HG03342 (cell line): Measurements from ENCODE around the gene SPNS1.
A peak's percentile ranks its signal among the peaks of the same experiment; 100 is the strongest.
"Not testable (repeated sequence)": the region's sequence is repeated elsewhere in the genome, so short reads cannot be mapped to it uniquely, and the experiment has no call there.

Experiments used
- ATAC-seq: cut with Tn5 transposase; IDR thresholded peaks from one replicate; pipeline ENCODE4 v1.9.1; 2021; ENCODE audit warnings: mild to moderate bottlenecking, moderate library complexity; ENCODE audit not compliant: unreplicated experiment

SPNS1 gene

GRCh38 chr16:28951410-28951943 lies 23.1 kb upstream of the SPNS1 start:
- no peak for ATAC-seq

DNA sequence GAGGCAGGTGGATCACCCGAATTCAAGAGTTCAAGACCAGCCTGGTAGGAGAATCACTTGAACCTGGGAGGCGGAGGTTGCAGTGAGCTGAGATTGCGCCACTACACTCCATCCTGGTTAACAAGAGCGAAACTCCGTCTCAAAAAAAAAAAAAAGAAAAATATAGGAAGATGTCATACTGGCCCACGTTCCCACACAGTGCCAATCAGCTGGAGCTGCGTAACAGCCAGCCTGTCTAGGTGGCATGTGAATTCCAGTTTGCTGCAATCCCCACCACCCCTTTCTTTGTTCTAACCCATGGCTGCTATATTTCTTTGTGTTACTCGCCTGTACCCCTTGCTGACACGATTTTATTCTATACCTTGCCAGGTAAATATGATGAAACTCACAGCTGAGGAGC lies 16.4 kb upstream of the SPNS1 start:
- no peak for ATAC-seq

DNA sequence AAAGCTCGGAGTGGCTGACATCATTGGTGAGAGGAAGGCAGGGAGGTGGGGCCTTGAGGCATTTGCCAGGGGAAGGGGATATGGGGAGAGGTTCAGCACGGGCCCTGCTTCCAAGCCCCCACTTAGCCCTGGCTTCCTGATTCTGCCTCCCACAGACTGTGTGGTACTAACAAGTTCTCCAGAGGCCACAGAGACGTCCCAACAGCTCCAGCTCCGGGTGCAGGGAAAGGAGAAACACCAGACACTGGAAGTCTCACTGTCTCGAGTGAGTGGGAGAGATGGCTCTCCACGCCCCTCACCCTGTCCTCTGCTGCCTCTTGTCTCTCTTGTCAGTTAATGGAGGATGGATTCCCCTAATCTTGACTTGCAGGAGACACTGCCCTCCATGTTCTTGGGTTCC lies 15.7 kb upstream of the SPNS1 start:
- ATAC-seq, result no peak

DNA sequence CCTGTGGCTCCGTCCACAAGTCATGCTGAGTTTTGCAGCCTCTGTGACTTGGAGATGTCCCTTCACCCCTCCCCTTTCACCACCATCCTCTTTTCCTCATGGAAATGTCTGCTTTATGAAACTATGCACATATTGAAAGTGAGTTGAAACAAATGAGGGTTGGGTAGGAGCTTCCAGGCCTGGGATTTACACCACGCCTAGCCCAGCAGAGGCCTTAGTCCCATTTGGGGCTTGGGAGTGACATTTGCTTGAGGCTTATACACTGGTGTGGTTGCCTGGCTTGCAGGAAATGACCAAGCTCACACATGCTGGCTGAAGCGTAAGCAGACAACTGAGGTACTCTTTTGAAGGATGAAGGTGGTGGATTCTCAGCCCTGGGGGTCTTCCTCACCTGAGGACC lies 10.5 kb upstream of the SPNS1 start:
- ATAC-seq, result no peak

DNA sequence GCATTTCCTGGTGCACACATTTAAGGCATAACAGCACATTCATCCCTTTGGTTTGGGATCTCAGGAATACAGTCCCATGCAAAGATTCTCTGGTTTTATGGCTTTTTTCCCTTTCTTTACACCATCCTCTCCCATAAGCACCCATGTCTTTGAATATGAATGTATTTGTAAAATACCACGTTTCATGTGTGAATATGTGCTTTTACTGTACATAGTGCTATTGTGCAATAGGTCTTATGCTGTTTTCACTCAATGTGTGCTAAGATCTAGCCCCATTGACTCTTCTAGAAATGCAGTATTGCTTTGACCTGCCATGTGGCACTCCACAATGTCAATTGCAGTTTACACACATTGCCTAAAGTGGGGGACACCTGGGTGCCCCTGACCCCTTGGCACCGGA lies 10.1 kb upstream of the SPNS1 start:
- no peak for ATAC-seq

GRCh38 chr16:28967156-28967555 lies 7.4 kb upstream of the SPNS1 start:
- no peak for ATAC-seq

- ATAC-seq, result not testable (repeated sequence)
Measured at GRCh38 chr16:28969696-28970095, 4.9 kb upstream of the SPNS1 start.

DNA sequence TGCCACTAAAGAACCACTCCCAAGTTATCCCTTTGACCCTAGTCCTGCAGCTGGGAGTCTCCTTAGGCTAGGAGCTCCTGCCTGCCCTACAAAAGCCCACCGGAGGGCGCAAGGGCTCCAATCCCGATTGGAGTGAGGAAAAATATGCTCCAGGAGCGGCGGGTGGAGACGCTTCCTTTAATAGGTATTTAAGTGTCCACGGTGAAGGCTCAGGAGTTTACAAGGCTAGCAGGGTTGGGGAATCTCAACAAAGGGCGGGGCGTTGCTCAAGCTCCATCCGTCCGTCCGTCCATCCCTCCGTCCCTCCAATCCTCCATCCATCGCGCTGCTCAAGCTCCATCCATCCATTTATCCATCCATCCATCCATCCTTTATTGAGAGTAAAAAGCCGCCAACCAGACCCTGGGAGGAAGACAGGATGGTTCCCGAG lies 556 bp upstream of the SPNS1 start:
- ATAC-seq, result no peak

DNA sequence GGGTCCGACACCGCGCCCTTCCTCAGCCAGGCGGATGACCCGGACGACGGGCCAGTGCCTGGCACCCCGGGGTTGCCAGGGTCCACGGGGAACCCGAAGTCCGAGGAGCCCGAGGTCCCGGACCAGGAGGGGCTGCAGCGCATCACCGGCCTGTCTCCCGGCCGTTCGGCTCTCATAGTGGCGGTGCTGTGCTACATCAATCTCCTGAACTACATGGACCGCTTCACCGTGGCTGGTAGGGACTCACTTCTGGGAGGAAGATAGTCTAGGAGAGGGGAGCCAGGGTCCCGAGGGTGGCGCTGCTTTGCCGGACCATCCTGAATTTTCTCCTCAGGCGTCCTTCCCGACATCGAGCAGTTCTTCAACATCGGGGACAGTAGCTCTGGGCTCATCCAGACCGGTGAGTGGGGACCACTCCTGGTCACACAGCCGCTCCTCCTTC lies 601 bp downstream of the SPNS1 start:
- peak; percentile 3 for ATAC-seq

GRCh38 chr16:28977703-28978662 lies 3.4 kb downstream of the SPNS1 start:
- no peak for ATAC-seq

DNA sequence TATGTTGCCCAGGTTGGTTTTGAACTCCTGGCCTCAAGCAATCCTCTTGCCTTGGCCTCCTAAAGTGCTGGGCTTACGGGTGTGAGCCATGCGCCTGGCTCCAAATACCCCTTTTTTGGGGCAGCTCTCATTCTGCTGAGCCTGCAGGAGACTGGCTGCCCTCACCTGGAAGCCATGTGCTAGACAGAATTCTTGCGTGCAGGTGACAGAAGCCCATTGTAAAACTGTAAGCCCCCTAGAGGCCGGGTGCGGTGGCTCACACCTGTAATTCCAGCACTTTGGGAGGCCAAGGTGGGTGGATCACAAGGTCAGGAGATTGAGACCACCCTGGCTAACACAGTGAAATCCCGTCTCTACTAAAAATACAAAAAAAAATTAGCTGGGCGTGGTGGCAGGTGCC lies 5.8 kb downstream of the SPNS1 start:
- ATAC-seq, result not testable (repeated sequence)

- no peak for ATAC-seq
Measured at GRCh38 chr16:28980929-28981328, 6.4 kb downstream of the SPNS1 start.

DNA sequence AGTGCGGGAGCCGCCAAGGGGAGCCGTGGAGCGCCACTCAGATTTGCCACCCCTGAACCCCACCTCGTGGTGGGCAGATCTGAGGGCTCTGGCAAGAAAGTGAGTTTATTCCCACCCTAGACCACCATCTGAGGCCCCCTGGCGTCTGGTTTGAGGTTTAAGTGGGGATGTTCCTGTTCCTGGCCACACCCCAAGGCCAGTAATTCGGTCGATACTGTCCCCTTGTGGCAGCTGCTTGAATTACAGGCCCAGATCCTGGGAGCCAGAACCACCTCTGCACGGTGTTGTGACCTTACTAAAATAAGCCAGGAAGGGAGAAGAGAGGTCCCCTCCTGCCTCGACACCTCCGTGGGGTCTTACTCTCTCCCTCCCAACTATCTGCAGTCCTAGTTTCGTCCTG lies 6.9 kb downstream of the SPNS1 start:
- ATAC-seq, result no peak

DNA sequence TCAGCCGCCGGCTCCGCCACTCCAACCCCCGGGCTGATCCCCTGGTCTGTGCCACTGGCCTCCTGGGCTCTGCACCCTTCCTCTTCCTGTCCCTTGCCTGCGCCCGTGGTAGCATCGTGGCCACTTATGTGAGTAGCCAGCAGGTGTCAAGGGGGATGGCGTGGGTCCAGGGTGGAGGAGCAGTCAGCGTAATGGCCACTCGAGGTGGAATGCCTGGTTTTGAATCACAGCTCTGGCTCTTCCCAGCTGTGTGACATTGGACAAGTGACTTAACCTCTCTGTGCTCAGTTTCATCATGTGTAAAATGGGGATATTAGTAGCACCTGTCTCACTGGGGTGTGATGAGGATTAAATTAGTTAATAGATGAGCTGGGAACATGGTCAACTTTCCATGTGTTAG lies 7.8 kb downstream of the SPNS1 start:
- no peak for ATAC-seq

DNA sequence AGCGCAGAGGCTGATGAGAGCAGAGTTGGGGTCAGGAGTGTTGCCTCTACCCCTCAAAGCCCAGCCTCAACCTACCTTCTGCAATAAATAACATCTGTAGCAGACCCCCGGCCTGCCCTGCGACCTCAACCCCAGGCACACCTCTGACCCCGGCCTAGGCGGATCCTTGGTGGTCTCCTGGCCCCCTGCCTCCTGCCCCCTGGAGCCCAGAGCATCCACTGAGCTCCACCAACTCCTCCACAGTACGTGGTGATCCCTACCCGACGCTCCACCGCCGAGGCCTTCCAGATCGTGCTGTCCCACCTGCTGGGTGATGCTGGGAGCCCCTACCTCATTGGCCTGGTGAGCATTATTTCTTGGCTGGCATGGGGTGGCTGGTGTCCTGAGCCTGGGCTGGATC lies 8.4 kb downstream of the SPNS1 start:
- ATAC-seq, result no peak

- no peak for ATAC-seq
Measured at GRCh38 chr16:28983644-28984043, 9.1 kb downstream of the SPNS1 start.

GRCh38 chr16:28984091-28984490 lies 9.5 kb downstream of the SPNS1 start:
- ATAC-seq, result no peak

GRCh38 chr16:28984619-28985135 lies 10.1 kb downstream of the SPNS1 start, which contains the start of gene LAT:
TSS of gene LAT (plus strand) at chr16:28985052. CDS start at chr16:28985418, 366 bp downstream.
- ATAC-seq, result no peak

- ATAC-seq, result no peak
Measured at GRCh38 chr16:28985211-28986041, 10.8 kb downstream of the SPNS1 start.

DNA sequence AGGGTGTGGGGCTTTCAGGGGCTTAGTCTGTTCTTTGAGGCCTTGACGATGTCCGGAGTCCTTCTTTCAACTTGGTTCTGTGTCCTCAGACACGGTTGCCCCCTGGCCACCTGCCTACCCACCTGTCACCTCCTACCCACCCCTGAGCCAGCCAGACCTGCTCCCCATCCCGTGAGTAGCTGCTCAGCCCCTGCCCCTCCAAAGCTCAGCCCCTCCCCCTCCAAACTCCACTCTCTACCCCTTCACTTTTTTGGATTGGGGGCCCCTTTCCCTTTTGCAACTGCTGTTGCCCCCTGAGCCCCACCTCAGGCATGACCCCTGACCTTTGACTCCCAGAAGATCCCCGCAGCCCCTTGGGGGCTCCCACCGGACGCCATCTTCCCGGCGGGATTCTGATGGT lies 11.5 kb downstream of the SPNS1 start:
- no peak for ATAC-seq

DNA sequence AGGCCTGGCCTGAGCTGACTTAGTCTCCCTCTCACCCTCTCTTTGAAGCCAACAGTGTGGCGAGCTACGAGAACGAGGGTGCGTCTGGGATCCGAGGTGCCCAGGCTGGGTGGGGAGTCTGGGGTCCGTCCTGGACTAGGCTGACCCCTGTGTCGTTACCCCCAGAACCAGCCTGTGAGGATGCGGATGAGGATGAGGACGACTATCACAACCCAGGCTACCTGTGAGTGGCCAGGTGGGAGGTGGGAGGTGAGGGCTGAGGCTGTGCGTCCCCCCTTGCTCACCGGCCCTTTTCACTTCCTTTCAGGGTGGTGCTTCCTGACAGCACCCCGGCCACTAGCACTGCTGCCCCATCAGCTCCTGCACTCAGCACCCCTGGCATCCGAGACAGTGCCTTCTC lies 11.9 kb downstream of the SPNS1 start:
- no peak for ATAC-seq
